ENCODE measurements around the gene NLGN2. TPM values are rescaled to one million over a fixed set of nuclear protein-coding genes. Genes with fewer than 3 reads are reported as not detected.

The NLGN2 gene
- polyA plus RNA-seq, 1 experiment = 8.9 TPM

DNA sequence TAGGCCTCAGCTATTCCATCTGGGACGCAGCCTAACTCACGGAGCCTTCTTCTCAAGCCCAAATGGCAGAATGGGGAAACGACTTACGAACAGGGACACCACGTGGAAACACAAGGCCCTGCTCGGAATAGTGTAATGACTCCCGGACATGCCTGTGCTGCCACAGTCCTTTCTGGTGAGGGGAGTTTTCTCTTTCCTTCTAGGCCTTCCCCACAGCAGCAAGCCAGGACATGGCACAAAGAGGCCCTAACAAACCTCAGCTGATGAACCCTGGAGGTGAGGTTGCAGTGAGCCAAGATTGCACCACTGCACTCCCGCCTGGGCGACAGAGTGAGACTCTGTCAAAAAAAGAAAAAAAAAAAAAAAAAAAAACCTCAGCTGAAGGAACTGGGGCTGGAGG is 56.4 kb downstream of the NLGN2 start:
- H3K4me3 ChIP-seq (ENCODE audit: low read depth, low read length) = no peak overlapping the region
- ChIA-PET POLR2A (no interaction called here), CTCF (interaction anchor here (0.6 to 1.0 kb wide), 2 partner anchors 50 to 97 kb away, joined by 3 read pairs; no protein-coding TSS in a partner anchor)
- TF ChIP-seq, protein P1, sequence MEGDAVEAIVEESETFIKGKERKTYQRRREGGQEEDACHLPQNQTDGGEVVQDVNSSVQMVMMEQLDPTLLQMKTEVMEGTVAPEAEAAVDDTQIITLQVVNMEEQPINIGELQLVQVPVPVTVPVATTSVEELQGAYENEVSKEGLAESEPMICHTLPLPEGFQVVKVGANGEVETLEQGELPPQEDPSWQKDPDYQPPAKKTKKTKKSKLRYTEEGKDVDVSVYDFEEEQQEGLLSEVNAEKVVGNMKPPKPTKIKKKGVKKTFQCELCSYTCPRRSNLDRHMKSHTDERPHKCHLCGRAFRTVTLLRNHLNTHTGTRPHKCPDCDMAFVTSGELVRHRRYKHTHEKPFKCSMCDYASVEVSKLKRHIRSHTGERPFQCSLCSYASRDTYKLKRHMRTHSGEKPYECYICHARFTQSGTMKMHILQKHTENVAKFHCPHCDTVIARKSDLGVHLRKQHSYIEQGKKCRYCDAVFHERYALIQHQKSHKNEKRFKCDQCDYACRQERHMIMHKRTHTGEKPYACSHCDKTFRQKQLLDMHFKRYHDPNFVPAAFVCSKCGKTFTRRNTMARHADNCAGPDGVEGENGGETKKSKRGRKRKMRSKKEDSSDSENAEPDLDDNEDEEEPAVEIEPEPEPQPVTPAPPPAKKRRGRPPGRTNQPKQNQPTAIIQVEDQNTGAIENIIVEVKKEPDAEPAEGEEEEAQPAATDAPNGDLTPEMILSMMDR (IDR thresholded peaks at IDR 0.05; ENCODE audit: low read depth, low read length) = no peak
- H3K9me3 ChIP-seq (ENCODE audit: control insufficient read depth, insufficient read depth, low read length) = no peaks in the 10 kb centered on the region
- H3K27ac ChIP-seq (ENCODE audit: low read depth, low read length) = no peak overlapping the region
- DNase-seq (ENCODE audit: low read depth, low spot score) = no peak
- no peaks in the 10 kb centered on the region for H3K27me3 ChIP-seq (ENCODE audit: control insufficient read depth, insufficient read depth, low read length)

DNA sequence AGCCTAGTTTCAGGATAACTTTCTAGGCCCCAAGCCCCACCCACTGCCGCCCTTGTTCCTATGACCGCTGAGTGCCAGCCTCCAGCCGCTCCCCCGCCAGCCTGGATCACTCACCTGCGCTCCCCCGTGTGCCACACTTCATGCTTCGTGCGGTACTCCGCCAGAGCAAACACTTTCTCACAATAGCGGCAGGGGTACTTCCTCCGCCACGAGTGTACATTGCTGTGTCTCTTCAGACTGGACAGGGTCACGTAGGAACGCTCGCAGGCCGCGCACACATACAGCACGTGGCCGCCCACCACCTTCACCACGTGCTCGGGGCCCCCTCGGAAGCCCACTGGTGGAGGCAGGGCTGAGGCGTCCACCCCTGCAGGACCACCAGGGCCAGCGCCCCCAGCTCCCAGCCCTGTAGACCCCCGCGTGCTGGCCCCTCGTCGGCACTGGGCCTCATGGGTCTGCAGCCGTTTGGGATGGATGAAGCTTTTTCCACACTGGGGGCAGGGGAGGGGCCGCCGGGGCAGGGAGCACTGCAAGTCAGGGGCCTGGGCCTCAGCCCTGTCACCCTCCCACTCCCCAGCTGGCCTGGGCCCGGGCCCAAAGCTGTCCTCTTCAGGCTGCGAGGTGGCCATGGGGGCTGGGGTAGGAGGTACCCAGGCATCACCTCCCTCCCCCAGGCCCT is 58.1 kb downstream of the NLGN2 start:
- Histone ChIP-seq H3K27me3 (ENCODE audit: control insufficient read depth, insufficient read depth, low read length) (no peaks in the 10 kb centered on the region), H3K4me3 (ENCODE audit: low read depth, low read length) (no peak overlapping the region), H3K27ac (ENCODE audit: low read depth, low read length) (no peak overlapping the region), H3K9me3 (ENCODE audit: control insufficient read depth, insufficient read depth, low read length) (no peaks in the 10 kb centered on the region)
- CTCF ChIA-PET = no interaction called here
- DNase-seq (ENCODE audit: low read depth, low spot score) = no peak
- TF ChIP-seq, protein P1 (IDR thresholded peaks at IDR 0.05; ENCODE audit: low read depth, low read length) = no peak
- POLR2A ChIA-PET = interaction anchor here (0.5 to 1.4 kb wide), 2 partner anchors 12 to 41 kb away, joined by 4 to 5 read pairs; no protein-coding TSS in a partner anchor

DNA sequence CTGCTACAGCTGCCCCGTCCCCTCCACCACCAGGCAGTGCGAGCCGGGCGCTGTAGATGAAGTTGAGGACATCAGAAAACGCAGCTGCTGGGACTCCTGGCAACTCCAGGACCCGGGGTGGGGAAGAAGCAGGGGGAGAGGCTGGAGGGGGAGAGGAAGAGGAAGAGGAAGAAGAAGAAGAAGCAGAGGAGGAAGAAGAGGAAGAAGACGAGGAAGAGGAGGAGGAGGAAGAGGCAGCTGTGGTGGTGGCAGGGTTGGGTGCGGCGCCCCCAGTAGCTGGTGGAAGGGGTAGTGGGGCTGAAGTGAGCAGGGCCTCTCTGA is 58.6 kb downstream of the NLGN2 start:
- no peaks in the 10 kb centered on the region for H3K27me3 ChIP-seq (ENCODE audit: control insufficient read depth, insufficient read depth, low read length)
- H3K9me3 ChIP-seq (ENCODE audit: control insufficient read depth, insufficient read depth, low read length) = no peaks in the 10 kb centered on the region
- ChIA-PET POLR2A (interaction anchor here (0.5 to 1.4 kb wide), 5 partner anchors 12 to 546 kb away, joined by 3 to 5 read pairs (median 4); partner anchors contain the start of gene TMEM256), CTCF (no interaction called here)
- TF ChIP-seq, protein P1 (IDR thresholded peaks at IDR 0.05; ENCODE audit: low read depth, low read length) = no peak
- no peak overlapping the region for H3K4me3 ChIP-seq (ENCODE audit: low read depth, low read length)
- H3K27ac ChIP-seq (ENCODE audit: low read depth, low read length) = no peak overlapping the region
- DNase-seq (ENCODE audit: low read depth, low spot score) = no peak

DNA sequence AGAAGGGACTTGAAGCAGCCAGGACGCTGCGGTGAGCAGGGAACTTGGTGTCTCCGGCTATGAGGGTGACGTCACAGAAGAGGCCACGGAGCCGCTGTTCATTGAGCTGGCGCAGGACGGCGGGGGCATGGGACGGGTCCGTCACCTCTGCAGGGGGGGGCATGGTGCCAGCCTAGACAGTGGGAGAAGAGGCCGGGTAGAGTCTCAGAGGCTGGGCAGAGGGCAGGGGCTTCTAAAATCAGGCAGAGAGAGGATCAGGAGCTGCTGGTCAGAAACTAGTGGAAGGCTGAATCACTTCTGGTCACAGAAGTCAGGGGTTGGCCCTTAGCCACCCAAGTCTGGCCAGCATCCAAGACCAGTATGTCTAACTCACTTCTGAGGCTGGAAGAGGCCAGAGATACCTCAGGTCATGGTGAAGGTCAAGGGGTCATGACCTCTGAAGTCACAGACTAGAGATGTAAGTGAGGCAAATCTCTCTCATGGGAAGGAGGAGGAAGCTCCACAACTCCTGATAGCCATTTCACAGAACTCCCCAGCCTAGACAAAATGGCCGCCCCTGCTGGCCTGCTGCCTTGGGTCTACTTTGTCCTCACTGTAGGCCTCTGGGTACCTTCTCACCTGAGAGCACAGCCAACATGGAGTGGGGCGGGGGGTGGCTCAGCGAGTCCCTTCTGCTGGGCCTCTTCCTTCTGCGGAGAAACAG is 59.1 kb downstream of the NLGN2 start:
- Histone ChIP-seq H3K9me3 (ENCODE audit: control insufficient read depth, insufficient read depth, low read length) (no peaks in the 10 kb centered on the region), H3K27ac (ENCODE audit: low read depth, low read length) (no peak overlapping the region), H3K27me3 (ENCODE audit: control insufficient read depth, insufficient read depth, low read length) (no peaks in the 10 kb centered on the region), H3K4me3 (ENCODE audit: low read depth, low read length) (no peak overlapping the region)
- ChIA-PET POLR2A (interaction anchor here (0.5 to 1.4 kb wide), 5 partner anchors 11 to 545 kb away, joined by 3 to 5 read pairs (median 4); partner anchors contain the start of gene TMEM256), CTCF (no interaction called here)
- no peak for DNase-seq (ENCODE audit: low read depth, low spot score)
- TF ChIP-seq, protein P1 (IDR thresholded peaks at IDR 0.05; ENCODE audit: low read depth, low read length) = no peak

DNA sequence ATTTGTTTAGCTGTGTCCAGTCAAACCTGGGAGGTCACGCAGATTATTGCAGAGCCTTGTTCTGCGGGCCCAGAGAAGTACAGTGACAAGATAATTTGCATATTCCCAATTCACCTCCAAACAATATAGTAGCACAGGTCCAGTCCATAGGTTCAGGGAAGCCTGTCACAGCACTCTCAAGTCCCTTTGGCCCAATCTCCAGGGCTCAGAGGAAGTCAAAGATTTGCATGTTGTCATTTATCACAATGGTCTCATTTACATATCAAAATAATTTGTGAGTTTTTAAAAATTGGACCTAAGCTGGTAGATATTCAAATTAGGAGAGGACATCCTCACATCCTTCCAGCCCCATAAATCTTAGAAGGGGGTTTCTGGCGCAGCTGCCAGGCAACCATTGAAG is 59.9 kb downstream of the NLGN2 start:
- TF ChIP-seq, protein P1 (IDR thresholded peaks at IDR 0.05; ENCODE audit: low read depth, low read length) = no peak
- H3K9me3 ChIP-seq (ENCODE audit: control insufficient read depth, insufficient read depth, low read length) = no peaks in the 10 kb centered on the region
- H3K27ac ChIP-seq (ENCODE audit: low read depth, low read length) = no peak overlapping the region
- no peak overlapping the region for H3K4me3 ChIP-seq (ENCODE audit: low read depth, low read length)
- ChIA-PET POLR2A (interaction anchor here (1.2 to 1.9 kb wide), 3 partner anchors 11 to 63 kb away, joined by 3 to 6 read pairs (median 5); partner anchors contain the start of genes TMEM256 and ZBTB4), CTCF (no interaction called here)
- no peak for DNase-seq (ENCODE audit: low read depth, low spot score)
- no peaks in the 10 kb centered on the region for H3K27me3 ChIP-seq (ENCODE audit: control insufficient read depth, insufficient read depth, low read length)

Data from AG04450 (cell line).